Measurements from ENCODE around the gene ABCC5. TPM values are rescaled to one million over a fixed set of nuclear protein-coding genes. Genes with fewer than 3 reads are reported as not detected.

Gene ABCC5
- total and polyA plus RNA-seq, 5 donors from 2014 or later = 12.4 to 27.1 (median 14.1) TPM

DNA sequence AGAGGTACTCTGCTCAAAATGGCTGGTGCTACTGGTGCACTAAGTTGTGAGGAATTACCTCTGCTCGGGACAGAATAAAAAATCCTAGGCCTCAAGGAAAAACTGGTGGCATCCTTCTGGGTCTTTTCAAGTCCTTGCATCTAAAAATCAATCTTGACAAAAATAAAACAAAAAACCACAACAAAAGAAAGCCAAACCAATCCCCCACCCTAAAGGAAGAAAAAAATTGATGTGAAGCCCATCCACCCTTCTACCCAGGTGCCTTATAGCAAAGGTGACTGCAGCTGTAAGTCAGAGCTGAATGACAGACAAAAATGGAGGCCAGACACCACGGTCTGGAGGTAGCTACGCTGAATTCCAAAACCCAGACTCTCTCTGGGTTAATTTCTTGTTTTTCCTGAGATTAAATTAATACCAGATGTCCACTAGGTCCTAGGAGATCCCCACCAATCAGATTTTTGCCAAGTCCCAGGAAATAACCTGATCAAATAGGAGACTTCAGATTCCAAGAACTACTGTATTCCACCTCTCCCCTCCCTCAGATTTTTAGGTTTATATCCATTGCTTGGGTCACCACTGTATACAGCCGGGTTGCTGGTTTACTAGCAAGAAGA lies 33.5 kb downstream of the ABCC5 start:
- ATAC-seq (ENCODE audit: low read depth in 2 of 2) (no peak), DNase-seq (no peak)
- Histone ChIP-seq H3K36me3 (ENCODE audit: control insufficient read depth, insufficient read depth, low read length) (peaks cover 50% of the 10 kb centered on the region), H3K27me3 (ENCODE audit: control insufficient read depth, insufficient read depth, low read length) (no peaks in the 10 kb centered on the region), H3K4me3 (ENCODE audit: low read depth, low read length) (no peak overlapping the region), H3K4me1 (ENCODE audit: control insufficient read depth, insufficient read depth, low read length, poor library complexity, severe bottlenecking) (no peaks in the 10 kb centered on the region), H3K9me3 (ENCODE audit: control insufficient read depth in 2 of 2, low read length in 2 of 2) (no peaks in the 10 kb centered on the region), H3K27ac (ENCODE audit: insufficient read depth, low read length, poor library complexity, severe bottlenecking) (no peak overlapping the region)
- Mint-ChIP-seq H3K9me3 (no peaks in the 10 kb centered on the region), H3K27ac (peak overlapping the region in 2 of 3 donors; percentile 12 to 44), H3K4me1 (peaks cover 0 to 5% (median 5%) of the 10 kb centered on the region in 4 donors), H3K36me3 (peaks cover 51% of the 10 kb centered on the region), H3K4me3 (no peak overlapping the region), H3K27me3 (no peaks in the 10 kb centered on the region)

- Mint-ChIP-seq H3K9me3 (no peaks in the 10 kb centered on the region), H3K27ac (no peak overlapping the region), H3K4me3 (no peak overlapping the region), H3K36me3 (peaks cover 48% of the 10 kb centered on the region), H3K27me3 (no peaks in the 10 kb centered on the region), H3K4me1 (peaks cover 0 to 5% (median 2%) of the 10 kb centered on the region in 4 donors)
- Histone ChIP-seq H3K4me3 (ENCODE audit: low read depth, low read length) (no peak overlapping the region), H3K9me3 (ENCODE audit: control insufficient read depth in 2 of 2, low read length in 2 of 2) (no peaks in the 10 kb centered on the region), H3K27ac (ENCODE audit: insufficient read depth, low read length, poor library complexity, severe bottlenecking) (no peak overlapping the region), H3K36me3 (ENCODE audit: control insufficient read depth, insufficient read depth, low read length) (peaks cover 35% of the 10 kb centered on the region), H3K4me1 (ENCODE audit: control insufficient read depth, insufficient read depth, low read length, poor library complexity, severe bottlenecking) (no peaks in the 10 kb centered on the region), H3K27me3 (ENCODE audit: control insufficient read depth, insufficient read depth, low read length) (no peaks in the 10 kb centered on the region)
- ATAC-seq (ENCODE audit: low read depth in 2 of 2) (no peak), DNase-seq (no peak)
Measured at GRCh38 chr3:183981990-183982644, 35.6 kb downstream of the ABCC5 start.

- Histone ChIP-seq H3K27ac (ENCODE audit: insufficient read depth, low read length, poor library complexity, severe bottlenecking) (no peak overlapping the region), H3K27me3 (ENCODE audit: control insufficient read depth, insufficient read depth, low read length) (no peaks in the 10 kb centered on the region), H3K4me3 (ENCODE audit: low read depth, low read length) (no peak overlapping the region), H3K9me3 (ENCODE audit: control insufficient read depth in 2 of 2, low read length in 2 of 2) (no peaks in the 10 kb centered on the region), H3K36me3 (ENCODE audit: control insufficient read depth, insufficient read depth, low read length) (peaks cover 29% of the 10 kb centered on the region), H3K4me1 (ENCODE audit: control insufficient read depth, insufficient read depth, low read length, poor library complexity, severe bottlenecking) (no peaks in the 10 kb centered on the region)
- Mint-ChIP-seq H3K9me3 (no peaks in the 10 kb centered on the region), H3K36me3 (peaks cover 54% of the 10 kb centered on the region), H3K27me3 (no peaks in the 10 kb centered on the region), H3K27ac (no peak overlapping the region), H3K4me3 (no peak overlapping the region), H3K4me1 (peaks cover 0 to 5% (median 2%) of the 10 kb centered on the region in 4 donors)
- ATAC-seq (ENCODE audit: low read depth in 2 of 2) (no peak), DNase-seq (no peak)
Measured at GRCh38 chr3:183980403-183980802, 37.3 kb downstream of the ABCC5 start.

DNA sequence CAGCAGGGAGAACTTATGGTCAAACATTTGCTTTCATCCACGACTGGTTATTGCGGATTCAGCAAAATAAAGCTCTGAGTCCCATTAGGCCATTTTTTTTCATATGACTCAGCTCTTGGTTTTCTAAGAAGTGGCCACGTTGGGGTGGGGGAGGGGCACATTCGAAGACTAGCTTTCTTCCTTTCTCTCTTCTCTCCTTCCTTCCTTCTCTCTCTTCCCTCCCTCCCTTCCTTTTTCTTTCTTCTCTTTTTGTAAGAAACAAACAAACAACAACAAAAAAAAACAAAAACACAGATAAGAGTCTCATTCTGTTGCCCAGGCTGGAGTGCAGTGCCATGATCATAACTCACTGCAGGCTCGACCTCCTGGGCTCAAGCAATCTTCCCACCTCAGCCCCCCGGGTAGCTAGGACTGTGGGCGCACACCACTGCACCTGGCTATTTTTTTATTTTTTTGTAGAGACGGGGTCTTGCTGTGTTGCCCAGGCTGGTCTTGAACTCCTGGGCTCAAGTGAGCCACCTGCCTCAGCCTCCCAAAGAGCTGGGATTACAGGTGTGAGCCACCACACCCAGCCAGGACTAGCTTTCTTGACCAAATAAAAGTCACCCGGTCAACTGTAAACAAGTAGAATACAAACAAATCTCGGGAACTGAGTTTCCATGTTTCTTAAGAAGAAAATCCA lies 41.6 kb downstream of the ABCC5 start:
- H3K36me3 ChIP-seq (ENCODE audit: control insufficient read depth, insufficient read depth, low read length) = peaks cover 6% of the 10 kb centered on the region
- ATAC-seq (ENCODE audit: low read depth in 2 of 2) (no peak), DNase-seq (peak in 1 of 3 donors; percentile 28)
- no peaks in the 10 kb centered on the region for H3K9me3 ChIP-seq (ENCODE audit: control insufficient read depth in 2 of 2, low read length in 2 of 2)
- no peaks in the 10 kb centered on the region for H3K27me3 ChIP-seq (ENCODE audit: control insufficient read depth, insufficient read depth, low read length)
- Mint-ChIP-seq H3K9me3 (no peaks in the 10 kb centered on the region), H3K4me3 (no peak overlapping the region), H3K4me1 (no peaks in the 10 kb centered on the region), H3K27me3 (no peaks in the 10 kb centered on the region), H3K36me3 (peaks cover 46% of the 10 kb centered on the region), H3K27ac (no peak overlapping the region)
- H3K27ac ChIP-seq (ENCODE audit: insufficient read depth, low read length, poor library complexity, severe bottlenecking) = no peak overlapping the region
- H3K4me3 ChIP-seq (ENCODE audit: low read depth, low read length) = no peak overlapping the region
- H3K4me1 ChIP-seq (ENCODE audit: control insufficient read depth, insufficient read depth, low read length, poor library complexity, severe bottlenecking) = no peaks in the 10 kb centered on the region

- Mint-ChIP-seq H3K4me1 (no peaks in the 10 kb centered on the region), H3K27ac (peak overlapping the region in 1 of 3 donors; percentile 64)
- peaks cover 33% of the 10 kb centered on the region for H3K36me3 ChIP-seq (ENCODE audit: control insufficient read depth, insufficient read depth, low read length)
Measured at GRCh38 chr3:183968666-183969245, 48.9 kb downstream of the ABCC5 start.

GRCh38 chr3:183967693-183968092 lies 50.0 kb downstream of the ABCC5 start:
- Histone ChIP-seq H3K27me3 (ENCODE audit: control insufficient read depth, insufficient read depth, low read length) (no peaks in the 10 kb centered on the region), H3K4me3 (ENCODE audit: low read depth, low read length) (no peak overlapping the region), H3K27ac (ENCODE audit: insufficient read depth, low read length, poor library complexity, severe bottlenecking) (no peak overlapping the region), H3K36me3 (ENCODE audit: control insufficient read depth, insufficient read depth, low read length) (peaks cover 39% of the 10 kb centered on the region), H3K4me1 (ENCODE audit: control insufficient read depth, insufficient read depth, low read length, poor library complexity, severe bottlenecking) (no peaks in the 10 kb centered on the region), H3K9me3 (ENCODE audit: control insufficient read depth in 2 of 2, low read length in 2 of 2) (no peaks in the 10 kb centered on the region)
- Mint-ChIP-seq H3K36me3 (peaks cover 58% of the 10 kb centered on the region), H3K27ac (peak overlapping the region in 1 of 3 donors; percentile 64), H3K4me3 (no peak overlapping the region), H3K9me3 (peaks cover 0 to 1% (median 0%) of the 10 kb centered on the region in 7 donors), H3K4me1 (no peaks in the 10 kb centered on the region), H3K27me3 (no peaks in the 10 kb centered on the region)
- no peak for ATAC-seq (ENCODE audit: low read depth in 2 of 2)
- no peak for DNase-seq

More at GRCh38 chr3:183968666-183969245, 48.9 kb downstream of the ABCC5 start:
- ATAC-seq (ENCODE audit: low read depth in 2 of 2) (no peak), DNase-seq (no peak)
- Histone ChIP-seq H3K4me3 (ENCODE audit: low read depth, low read length) (no peak overlapping the region), H3K27me3 (ENCODE audit: control insufficient read depth, insufficient read depth, low read length) (no peaks in the 10 kb centered on the region), H3K27ac (ENCODE audit: insufficient read depth, low read length, poor library complexity, severe bottlenecking) (no peak overlapping the region), H3K4me1 (ENCODE audit: control insufficient read depth, insufficient read depth, low read length, poor library complexity, severe bottlenecking) (no peaks in the 10 kb centered on the region), H3K9me3 (ENCODE audit: control insufficient read depth in 2 of 2, low read length in 2 of 2) (no peaks in the 10 kb centered on the region)
- Mint-ChIP-seq H3K36me3 (peaks cover 58% of the 10 kb centered on the region), H3K4me3 (no peak overlapping the region), H3K9me3 (peaks cover 0 to 1% (median 0%) of the 10 kb centered on the region in 7 donors), H3K27me3 (no peaks in the 10 kb centered on the region)

DNA sequence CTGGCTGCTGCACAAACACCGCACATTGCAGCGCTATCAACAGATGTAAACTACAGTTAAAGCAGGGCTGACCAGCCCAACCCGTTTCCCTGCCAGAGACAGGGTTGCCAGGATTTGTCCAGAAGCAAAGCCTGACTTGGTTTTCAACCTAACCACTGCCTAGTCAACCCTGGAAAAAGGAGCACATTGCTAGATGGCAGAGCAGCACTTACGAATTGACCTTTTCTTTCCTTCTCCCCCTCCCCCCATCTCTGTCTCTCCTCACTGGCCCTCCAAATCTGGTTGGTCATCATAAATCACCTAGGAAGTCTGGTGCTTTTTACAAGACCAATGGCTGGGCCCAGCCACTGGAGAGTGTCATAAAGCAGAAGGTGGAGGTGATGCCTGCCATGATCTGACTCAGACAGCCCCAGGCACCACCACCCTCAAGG lies 51.3 kb downstream of the ABCC5 start:
- Mint-ChIP-seq H3K4me1 (no peaks in the 10 kb centered on the region), H3K36me3 (peaks cover 55% of the 10 kb centered on the region), H3K27me3 (no peaks in the 10 kb centered on the region), H3K27ac (peak overlapping the region in 1 of 3 donors; percentile 69), H3K4me3 (no peak overlapping the region), H3K9me3 (peaks cover 0 to 1% (median 0%) of the 10 kb centered on the region in 7 donors)
- ATAC-seq (ENCODE audit: low read depth in 2 of 2) (no peak), DNase-seq (no peak)
- Histone ChIP-seq H3K4me1 (ENCODE audit: control insufficient read depth, insufficient read depth, low read length, poor library complexity, severe bottlenecking) (no peaks in the 10 kb centered on the region), H3K27me3 (ENCODE audit: control insufficient read depth, insufficient read depth, low read length) (no peaks in the 10 kb centered on the region), H3K4me3 (ENCODE audit: low read depth, low read length) (no peak overlapping the region), H3K27ac (ENCODE audit: insufficient read depth, low read length, poor library complexity, severe bottlenecking) (no peak overlapping the region), H3K36me3 (ENCODE audit: control insufficient read depth, insufficient read depth, low read length) (peaks cover 38% of the 10 kb centered on the region), H3K9me3 (ENCODE audit: control insufficient read depth in 2 of 2, low read length in 2 of 2) (no peaks in the 10 kb centered on the region)
